Stomach (tissue), 9 donors: ENCODE data around the gene ZBTB2. TPM values are rescaled to one million over a fixed set of nuclear protein-coding genes. Genes with fewer than 3 reads are reported as not detected.

Source experiments
- DNase-seq, 2 donors: peaks; one replicate each; pipeline versions ENCODE4 v3.0.0 to v3.0.0-alpha.2; 2013 to 2019
- H3K27ac ChIP-seq, 5 donors: fragments of 200-600 bp in 4 of 5; sonication (generic) in 4 of 5; one replicate each; pipeline ENCODE4 v1.5.1; 2013 to 2019; ENCODE audit warnings: mild to moderate bottlenecking in 1 of 5, moderate library complexity in 1 of 5
- H3K27me3 ChIP-seq, 3 donors: fragments of 200-600 bp; sonication (generic); one replicate each; pipeline ENCODE4 v1.5.1; 2017 to 2019; ENCODE audit warnings: mixed run types in 1 of 3
- H3K36me3 ChIP-seq, 4 donors: fragments of 200-600 bp; sonication (generic); 1 replicate in 3 of 4; 2 replicates in 1 of 4; pipeline ENCODE4 v1.5.1; 2016 to 2019
- H3K4me1 ChIP-seq, 4 donors: fragments of 200-600 bp; sonication (generic); one replicate each; pipeline ENCODE4 v1.5.1; 2016 to 2019
- H3K4me3 ChIP-seq, 4 donors: fragments of 200-600 bp; sonication (generic) in 3 of 4; one replicate each; pipeline ENCODE4 v1.5.1; 2016 to 2019; ENCODE audit warnings: mild to moderate bottlenecking in 1 of 4
- H3K9me3 ChIP-seq, 4 donors: fragments of 200-600 bp; sonication (generic); one replicate each; pipeline ENCODE4 v1.5.1; 2016 to 2019
- CTCF ChIP-seq, 7 experiments: fragments of 450-650 bp in 4 of 7; fragments of 200-600 bp in 3 of 7; sonication (generic) in 3 of 7; IDR thresholded peaks; one replicate each; pipeline ENCODE4 v1.5.1; 2016 to 2019; ENCODE audit warnings: antibody characterized with exemption in 7 of 7, control low read depth in 2 of 7, mild to moderate bottlenecking in 1 of 7
- EP300 ChIP-seq: sonication (generic); formaldehyde crosslinking; IDR thresholded peaks from one replicate; pipeline ENCODE4 v1.6.1; 2017; ENCODE audit warnings: antibody characterized with exemption
- POLR2A ChIP-seq, 4 donors: fragments of 450-650 bp; IDR thresholded peaks; one replicate each; pipeline ENCODE4 v1.6.1; 2016; ENCODE audit warnings: antibody characterized with exemption in 4 of 4, control low read depth in 2 of 4, mild to moderate bottlenecking in 1 of 4, moderate library complexity in 1 of 4
- POLR2AphosphoS5 ChIP-seq, 3 donors: sonication (generic); formaldehyde crosslinking; IDR thresholded peaks; one replicate each; pipeline ENCODE4 v1.6.1; 2016; ENCODE audit warnings: antibody characterized with exemption in 3 of 3
- WGBS, 5 donors: extraction: QIAGEN DNeasy Blood & Tissue Kit in 3 of 5; methylation state at CpG; one replicate each; pipeline versions ENCODE4 v1.1.5 to v1.1.7; 2013 to 2018; 5-methylcytosine and 5-hydroxymethylcytosine counted together
- intact Hi-C: fragments of 100-400 bp; cut with DNase I; formaldehyde crosslinking; loops from one replicate; pipeline ENCODE4 v1.15.1; 2023; ENCODE audit warnings: low total_unique reads
- polyA plus RNA-seq, 3 donors: library from polyadenylated mRNA; stranded (reverse); fragments of 200-250 nt; gene quantifications; one replicate each; pipeline ENCODE4 v1.2.3, GENCODE V29; 2013
- total RNA-seq, 5 donors: library from RNA; depleted of rRNA; stranded (reverse); fragments of >200 nt; gene quantifications; one replicate each; pipeline versions ENCODE4 v1.1.0 to v1.2.3, GENCODE V29; 2014 to 2016
- donor health status: healthy with polysubstance abuse.
- donor health status: Bipolar disorder and iron deficiency.
- donor health status: healthy.

ZBTB2 gene
- total and polyA plus RNA-seq, 8 donors: 0.89 to 19.1 (median 7.5) TPM

- 86 to 96% (median 93%) methylated on average over 4 of the region's 4 CpGs for WGBS, 5 donors
- intact Hi-C loops: no loop called here
- H3K27me3 ChIP-seq: no peaks in the 10 kb centered on the region
- DNase-seq: no peak
- no peak overlapping the region for H3K4me3 ChIP-seq
- H3K27ac ChIP-seq: no peak overlapping the region
- no peaks in the 10 kb centered on the region for H3K4me1 ChIP-seq
- no peaks in the 10 kb centered on the region for H3K9me3 ChIP-seq
- peaks cover 9 to 91% (median 84%) of the 10 kb centered on the region in 4 donors for H3K36me3 ChIP-seq
- no peak for TF ChIP-seq CTCF (IDR thresholded peaks at IDR 0.05)
- no peak for TF ChIP-seq EP300
Observed at GRCh38 chr6:151425561-151425960, 34.2 kb upstream of the ZBTB2 start.

GRCh38 chr6:151422981-151423380, 31.6 kb upstream of the ZBTB2 start:
- whole genome bisulfite sequencing, 5 donors: 68 to 81% (median 71%) methylated on average over 4 of the region's 4 CpGs

GRCh38 chr6:151417477-151417876, 26.1 kb upstream of the ZBTB2 start:
- peaks cover 13 to 93% (median 82%) of the 10 kb centered on the region in 4 donors for H3K36me3 ChIP-seq
- H3K27me3 ChIP-seq: no peaks in the 10 kb centered on the region
- TF ChIP-seq CTCF (IDR thresholded peaks at IDR 0.05) (no peak), EP300 (no peak), POLR2A (IDR thresholded peaks at IDR 0.05) (no peak), POLR2AphosphoS5 (IDR thresholded peaks at IDR 0.05) (no peak)
- no peaks in the 10 kb centered on the region for H3K9me3 ChIP-seq
- WGBS, 5 donors: 86 to 100% (median 92%) methylated on average over 1 of the region's 1 CpG
- intact Hi-C loops: no loop called here
- no peak for DNase-seq
- H3K4me3 ChIP-seq: no peak overlapping the region
- H3K4me1 ChIP-seq: no peaks in the 10 kb centered on the region
- H3K27ac ChIP-seq: no peak overlapping the region

More at GRCh38 chr6:151422981-151423380, 31.6 kb upstream of the ZBTB2 start:
- H3K27me3 ChIP-seq: no peaks in the 10 kb centered on the region
- no peak overlapping the region for H3K27ac ChIP-seq
- no peak overlapping the region for H3K4me3 ChIP-seq
- H3K36me3 ChIP-seq: peaks cover 9 to 89% (median 85%) of the 10 kb centered on the region in 4 donors
- no peaks in the 10 kb centered on the region for H3K9me3 ChIP-seq
- intact Hi-C loops: no loop called here
- no peak for DNase-seq
- no peaks in the 10 kb centered on the region for H3K4me1 ChIP-seq
- TF ChIP-seq EP300 (no peak), POLR2AphosphoS5 (IDR thresholded peaks at IDR 0.05) (no peak)

GRCh38 chr6:151414641-151415260, 23.4 kb upstream of the ZBTB2 start:
- Histone ChIP-seq H3K4me1 (no peaks in the 10 kb centered on the region), H3K4me3 (no peak overlapping the region), H3K27me3 (no peaks in the 10 kb centered on the region), H3K27ac (no peak overlapping the region), H3K36me3 (peaks cover 13 to 85% (median 78%) of the 10 kb centered on the region in 4 donors), H3K9me3 (no peaks in the 10 kb centered on the region)
- WGBS, 5 donors: 95 to 99% (median 97%) methylated on average over 3 of the region's 3 CpGs
- no peak for DNase-seq
- TF ChIP-seq POLR2AphosphoS5 (IDR thresholded peaks at IDR 0.05) (no peak), CTCF (IDR thresholded peaks at IDR 0.05) (no peak), EP300 (no peak), POLR2A (IDR thresholded peaks at IDR 0.05) (no peak)
- intact Hi-C loops: no loop called here
